ENCODE data around the gene LDLR.
A peak's percentile ranks its signal among the peaks of the same experiment; 100 is the strongest.

The LDLR gene

GRCh38 chr19:11164879-11165406 is 75.7 kb downstream of the LDLR start:
- peak; percentile 95 to 99 for DNase-seq (ENCODE audit: low read depth in 2 of 2)

GRCh38 chr19:11165486-11166030 is 76.3 kb downstream of the LDLR start:
- H3K4me3 ChIP-seq (replicated peaks in 1 of 2; ENCODE audit: low read depth in 2 of 2, low read length in 2 of 2), result peak overlapping the region in 1 of 2 donors; percentile 2

More at GRCh38 chr19:11164879-11165406, 75.7 kb downstream of the LDLR start:
- peak overlapping the region in 1 of 2 donors; percentile 2 for H3K4me3 ChIP-seq (replicated peaks in 1 of 2; ENCODE audit: low read depth in 2 of 2, low read length in 2 of 2)
- no peak for TF ChIP-seq CTCF (IDR thresholded peaks at IDR 0.05; ENCODE audit: low read depth, low read length)

GRCh38 chr19:11166281-11167142 is 77.2 kb downstream of the LDLR start:
- peak; percentile 28 to 80 for DNase-seq (ENCODE audit: low read depth in 2 of 2)
- H3K4me3 ChIP-seq (replicated peaks in 1 of 2; ENCODE audit: low read depth in 2 of 2, low read length in 2 of 2), result no peak overlapping the region
- no peak for TF ChIP-seq CTCF (IDR thresholded peaks at IDR 0.05; ENCODE audit: low read depth, low read length)

More at GRCh38 chr19:11165486-11166030, 76.3 kb downstream of the LDLR start:
- TF ChIP-seq CTCF (IDR thresholded peaks at IDR 0.05; ENCODE audit: low read depth, low read length), result no peak
- DNase-seq (ENCODE audit: low read depth in 2 of 2), result peak; percentile 49 to 65

GRCh38 chr19:11168568-11168967 is 79.3 kb downstream of the LDLR start:
- DNase-seq (ENCODE audit: low read depth in 2 of 2), result peak; percentile 90 to 99
- no peak overlapping the region for H3K4me3 ChIP-seq (replicated peaks in 1 of 2; ENCODE audit: low read depth in 2 of 2, low read length in 2 of 2)
- no peak for TF ChIP-seq CTCF (IDR thresholded peaks at IDR 0.05; ENCODE audit: low read depth, low read length)

GRCh38 chr19:11169896-11170678 is 80.8 kb downstream of the LDLR start:
- no peak for TF ChIP-seq CTCF (IDR thresholded peaks at IDR 0.05; ENCODE audit: low read depth, low read length)
- H3K4me3 ChIP-seq (replicated peaks in 1 of 2; ENCODE audit: low read depth in 2 of 2, low read length in 2 of 2), result no peak overlapping the region
- peak; percentile 78 for DNase-seq (ENCODE audit: low read depth in 2 of 2)

- TF ChIP-seq CTCF (IDR thresholded peaks at IDR 0.05; ENCODE audit: low read depth, low read length), result no peak
- DNase-seq (ENCODE audit: low read depth in 2 of 2), result no peak
- H3K4me3 ChIP-seq (replicated peaks in 1 of 2; ENCODE audit: low read depth in 2 of 2, low read length in 2 of 2), result no peak overlapping the region
Observed at GRCh38 chr19:11171144-11171543, 81.9 kb downstream of the LDLR start.
